ENCODE results near the gene GOLPH3L. TPM values are rescaled to one million over a fixed set of nuclear protein-coding genes. Genes with fewer than 3 reads are reported as not detected.
A peak's percentile ranks its signal among the peaks of the same experiment; 100 is the strongest.

The GOLPH3L gene
- total and polyA plus RNA-seq, 2 of the 13 experiments (the other 11 are each of a cell fraction or from before 2014, with no cell fraction given): 8.2 to 12.8 TPM

DNA sequence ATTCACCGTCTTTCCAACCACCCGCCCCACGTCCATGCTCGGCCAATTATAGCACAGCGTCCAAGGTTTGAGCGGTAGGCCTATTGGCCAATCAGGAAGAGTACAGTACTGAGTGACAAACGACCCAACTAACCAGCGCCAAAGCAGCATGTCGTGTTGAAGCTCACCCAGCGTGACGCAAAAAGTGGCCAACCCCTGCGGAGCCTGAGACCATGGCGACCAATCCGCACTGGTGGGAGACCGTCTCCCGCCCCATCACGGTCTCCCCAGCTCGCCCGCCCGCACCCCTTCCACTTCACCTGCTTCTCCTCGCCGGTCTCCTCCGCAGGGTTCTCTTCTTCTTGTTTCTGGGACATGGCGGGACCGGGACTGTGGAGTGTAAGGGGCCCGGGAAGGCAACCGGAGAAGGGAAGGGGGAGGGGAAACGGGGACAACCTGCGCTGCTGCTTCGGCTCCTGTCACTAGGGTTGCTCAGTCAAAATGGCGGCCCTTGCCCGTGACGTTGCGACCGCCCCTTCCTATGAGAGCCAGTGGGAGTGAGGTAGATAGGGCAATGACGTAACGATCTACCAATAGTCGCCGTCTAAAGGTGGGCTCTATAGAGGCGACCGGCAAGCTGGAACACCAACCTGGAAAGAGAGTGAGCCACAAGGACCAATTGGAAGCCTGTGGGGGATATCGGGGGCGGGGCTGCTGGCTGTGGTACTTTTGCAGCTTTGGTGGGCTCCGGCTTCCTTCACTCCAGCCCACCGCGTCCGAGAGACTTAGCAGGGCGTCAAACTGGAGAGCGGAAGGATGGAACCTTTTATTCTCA, 67.6 kb downstream of the GOLPH3L start, which contains the start of gene ENSA:
ENSA (minus strand) TSS at position 498 of the 814 bp plus-strand sequence; CDS start at position 356, 142 bp downstream.
- intact Hi-C loops (cut with micrococcal nuclease; ENCODE audit: unreplicated experiment): loop anchor here (10.0 kb wide), 2 partner anchors 65 to 185 kb away; partner anchors contain the start of gene GOLPH3L
- no peak within 1 kb of the TSS for H2AFZ ChIP-seq (ENCODE audit: low read length)
- FAIRE-seq (peak; percentile 97), DNase-seq (ENCODE audit: low spot score) (peak; percentile 99), ATAC-seq (peak; percentile 96)
- no peaks in the 10 kb centered on the region; a peak in 1 of 5 replicates for H3K27me3 ChIP-seq (ENCODE audit: control insufficient read depth in 1 of 2, insufficient read depth in 2 of 2, low read length in 2 of 2)
- peak within 1 kb of the TSS; percentile 70 for H3K4me2 ChIP-seq (ENCODE audit: low read depth, low read length)
- 1% methylated on average over 37 of the region's 49 CpGs for WGBS (ENCODE audit: low lambda C conversion rate)
- H3K4me3 ChIP-seq (replicated peaks in 1 of 3; ENCODE audit: insufficient read depth in 1 of 3, low read depth in 2 of 3, low read length in 3 of 3): peak within 1 kb of the TSS; percentile 72 to 79 (median 76)
- H3K9me3 ChIP-seq (ENCODE audit: low read length): no peaks in the 10 kb centered on the region
- no peaks in the 10 kb centered on the region for H4K20me1 ChIP-seq (ENCODE audit: insufficient read depth, low read length)
- H3K4me1 ChIP-seq (ENCODE audit: insufficient read depth, low read length): peaks cover 25% of the 10 kb centered on the region
- no TSS peak for BruUV-seq (replicated peaks)
- in situ Hi-C loops (cut with HindIII; ENCODE audit: extremely low pct_ligation_motif_present, low pct_unique_long_range_greater_than_20kb): loop anchor here (5.0 kb wide), 1 partner anchor 67 kb away; no protein-coding TSS in a partner anchor
- peak within 1 kb of the TSS; percentile 90 for H3K27ac ChIP-seq (ENCODE audit: extremely low read length, insufficient read depth, low read length)
- H3K9ac ChIP-seq (ENCODE audit: insufficient read depth, low read depth, low read length): peak within 1 kb of the TSS; percentile 87
- CTCF ChIA-PET (ENCODE audit: low intra/inter-chr PET ratio, low total read pairs): no interaction called here
- H3K79me2 ChIP-seq (ENCODE audit: insufficient read depth, low read length): peaks cover 33% of the 10 kb centered on the region
- POLR2A ChIA-PET: interaction anchor here (0.6 to 3.8 kb wide), 28 partner anchors 9 to 377 kb away, joined by 3 to 92 read pairs (median 6); partner anchors contain the start of genes FALEC, GOLPH3L, MCL1 and MINDY1
- peaks cover 6 to 32% of the 10 kb centered on the region in 2 experiments; a peak in 4 of 5 replicates for H3K36me3 ChIP-seq (replicated peaks in 1 of 2; ENCODE audit: control insufficient read depth in 1 of 2, insufficient read depth in 2 of 2, low read length in 2 of 2)
- TF ChIP-seq ZNF510 (CRISPR knock-in tag; IDR thresholded peaks at IDR 0.05; ENCODE audit: low read depth) (no peak; the same call in 1 of the 2 replicates), ERF (CRISPR knock-in tag; IDR thresholded peaks at IDR 0.05) (peak; percentile 15), ZNF17 (CRISPR knock-in tag; IDR thresholded peaks at IDR 0.05) (no peak), FOSL2 (CRISPR knock-in tag; IDR thresholded peaks at IDR 0.05) (peak; percentile 8; the same call in 1 of the 2 replicates), ZNF749 (CRISPR knock-in tag; IDR thresholded peaks at IDR 0.05; ENCODE audit: borderline replicate concordance) (peak; percentile 58; the same call in 1 of the 2 replicates), MATR3 (CRISPR knock-in tag; IDR thresholded peaks at IDR 0.05) (no peak), HOXA5 (CRISPR knock-in tag; IDR thresholded peaks at IDR 0.05) (peak; percentile 61; the same call in 1 of the 2 replicates), ZNF713 (CRISPR knock-in tag; IDR thresholded peaks at IDR 0.05) (no peak), TEAD3 (CRISPR knock-in tag; optimal IDR thresholded peaks at IDR 0.05; ENCODE audit: borderline replicate concordance) (no peak), ZNF12 (CRISPR knock-in tag; IDR thresholded peaks at IDR 0.05) (no peak), MED1 (CRISPR knock-in tag; IDR thresholded peaks at IDR 0.05) (0 out of 2 replicates have a peak, but pooled peaks have one; percentile 11), ZNF382 (CRISPR knock-in tag; IDR thresholded peaks at IDR 0.05; ENCODE audit: borderline replicate concordance) (no peak), NFYC (CRISPR knock-in tag; IDR thresholded peaks at IDR 0.05) (peak; percentile 91), ZNF34 (CRISPR knock-in tag; IDR thresholded peaks at IDR 0.05; ENCODE audit: borderline replicate concordance) (0 out of 2 replicates have a peak, but pooled peaks have one; percentile 24), IKZF5 (CRISPR knock-in tag; IDR thresholded peaks at IDR 0.05) (no peak; the same call in 1 of the 2 replicates), ZNF234 (CRISPR knock-in tag; conservative IDR thresholded peaks at IDR 0.05) (no peak), CEBPB (IDR thresholded peaks at IDR 0.05; ENCODE audit: borderline replicate concordance, low read depth, low read length) (peak; percentile 82; the same call in 1 of the 2 replicates), E2F5 (CRISPR knock-in tag; conservative IDR thresholded peaks at IDR 0.05) (no peak; the same call in 1 of the 2 replicates)
- TF ChIP-seq, protein P1, sequence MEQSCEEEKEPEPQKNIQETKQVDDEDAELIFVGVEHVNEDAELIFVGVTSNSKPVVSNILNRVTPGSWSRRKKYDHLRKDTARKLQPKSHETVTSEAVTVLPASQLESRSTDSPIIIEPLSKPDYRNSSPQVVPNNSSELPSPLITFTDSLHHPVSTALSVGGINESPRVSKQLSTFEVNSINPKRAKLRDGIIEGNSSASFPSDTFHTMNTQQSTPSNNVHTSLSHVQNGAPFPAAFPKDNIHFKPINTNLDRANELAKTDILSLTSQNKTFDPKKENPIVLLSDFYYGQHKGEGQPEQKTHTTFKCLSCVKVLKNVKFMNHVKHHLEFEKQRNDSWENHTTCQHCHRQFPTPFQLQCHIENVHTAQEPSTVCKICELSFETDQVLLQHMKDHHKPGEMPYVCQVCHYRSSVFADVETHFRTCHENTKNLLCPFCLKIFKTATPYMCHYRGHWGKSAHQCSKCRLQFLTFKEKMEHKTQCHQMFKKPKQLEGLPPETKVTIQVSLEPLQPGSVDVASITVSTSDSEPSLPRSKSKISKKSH (CRISPR knock-in tag; IDR thresholded peaks at IDR 0.05; ENCODE audit: borderline replicate concordance): no peak
- TF ChIP-seq, protein P2, sequence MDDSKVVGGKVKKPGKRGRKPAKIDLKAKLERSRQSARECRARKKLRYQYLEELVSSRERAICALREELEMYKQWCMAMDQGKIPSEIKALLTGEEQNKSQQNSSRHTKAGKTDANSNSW (CRISPR knock-in tag; IDR thresholded peaks at IDR 0.05; ENCODE audit: borderline replicate concordance): no peak
